Smooth muscle cell (in vitro differentiated cells): Measurements from ENCODE around the gene SYNJ2. TPM values are rescaled to one million over a fixed set of nuclear protein-coding genes. Genes with fewer than 3 reads are reported as not detected.

Experiments
- DNase-seq: peaks from one replicate; lab custom pipeline; 2025; ENCODE audit not compliant: unreplicated experiment; lab: John Stamatoyannopoulos, UW
- H2AFZ ChIP-seq: fragments of 200-600 bp; sonication (generic); 2 replicates; pipeline ENCODE4 v1.6.0; 2016; ENCODE audit warnings: antibody characterized with exemption, low read depth, mild to moderate bottlenecking
- H3F3A ChIP-seq: fragments of 200-600 bp; sonication (generic); 2 replicates; pipeline ENCODE4 v1.6.0; 2017; ENCODE audit warnings: antibody characterized with exemption, low read depth
- H3K27ac ChIP-seq: fragments of 200-600 bp; sonication (generic); 2 replicates; pipeline ENCODE4 v1.5.1; 2016; ENCODE audit warnings: low read depth, mild to moderate bottlenecking
- H3K27me3 ChIP-seq: fragments of 200-600 bp; sonication (generic); 2 replicates; pipeline ENCODE4 v1.6.1; 2016; ENCODE audit warnings: low read depth, mild to moderate bottlenecking
- H3K36me3 ChIP-seq: fragments of 200-600 bp; sonication (generic); 2 replicates; pipeline ENCODE4 v1.5.1; 2016; ENCODE audit warnings: low read depth
- H3K4me1 ChIP-seq: fragments of 200-600 bp; sonication (generic); 2 replicates; pipeline ENCODE4 v1.5.1; 2016; ENCODE audit warnings: low read depth
- H3K4me2 ChIP-seq: fragments of 200-600 bp; sonication (generic); 2 replicates; pipeline ENCODE4 v1.6.0; 2016; ENCODE audit warnings: mild to moderate bottlenecking
- H3K4me3 ChIP-seq: fragments of 200-600 bp; sonication (generic); 2 replicates; pipeline ENCODE4 v1.5.1; 2016; ENCODE audit warnings: mild to moderate bottlenecking
- H3K79me2 ChIP-seq: fragments of 200-600 bp; sonication (generic); 2 replicates; pipeline ENCODE4 v1.6.0; 2016; ENCODE audit warnings: low read depth, mild to moderate bottlenecking
- H3K9ac ChIP-seq: fragments of 200-600 bp; sonication (generic); 2 replicates; pipeline ENCODE4 v1.6.0; 2016; ENCODE audit warnings: low read depth
- H3K9me3 ChIP-seq: fragments of 200-600 bp; sonication (generic); replicated peaks from 2 replicates; pipeline ENCODE4 v1.5.1; 2016; ENCODE audit warnings: low read depth
- H4K20me1 ChIP-seq: fragments of 200-600 bp; sonication (generic); 2 replicates; pipeline ENCODE4 v1.6.0; 2016; ENCODE audit warnings: low read depth
- CTCF ChIP-seq: fragments of 200-600 bp; sonication (generic); IDR thresholded peaks from 2 replicates; pipeline ENCODE4 v1.5.1; 2017; ENCODE audit warnings: borderline replicate concordance, mild to moderate bottlenecking, antibody characterized with exemption; ENCODE audit not compliant: insufficient read depth, poor library complexity, severe bottlenecking
- WGBS: methylation state at CpG from one replicate; pipeline ENCODE4 v1.1.7; 2016; ENCODE audit warnings: low lambda C conversion rate; 5-methylcytosine and 5-hydroxymethylcytosine counted together
- polyA plus RNA-seq: library from polyadenylated mRNA; unstranded; fragments of >200 nt; fragmentation: Nextera tagmentation; extraction: Ambion mirVana; gene quantifications from 2 replicates; pipeline ENCODE4 v1.2.1, GENCODE V29; 2016
- total RNA-seq: library from RNA; depleted of rRNA; stranded (reverse); fragments of >200 nt; gene quantifications from 2 replicates; pipeline ENCODE4 v1.2.3, GENCODE V29; 2014

SYNJ2 gene
- total and polyA plus RNA-seq, 2 experiments from 2014 or later, result 6.0 to 6.1 TPM

- TF ChIP-seq CTCF, result no peak
- Histone ChIP-seq H4K20me1 (no peaks in the 10 kb centered on the region), H3K79me2 (no peaks in the 10 kb centered on the region), H3K27me3 (no peaks in the 10 kb centered on the region), H3K9ac (no peak overlapping the region), H3K4me3 (no peak overlapping the region), H3K36me3 (no peaks in the 10 kb centered on the region), H3K4me1 (no peaks in the 10 kb centered on the region), H2AFZ (no peak overlapping the region), H3F3A (no peaks in the 10 kb centered on the region), H3K9me3 (no peaks in the 10 kb centered on the region), H3K4me2 (no peak overlapping the region), H3K27ac (no peak overlapping the region)
- WGBS, result 93% methylated on average over 17 of the region's 21 CpGs
- no peak for DNase-seq
Measured at GRCh38 chr6:157976345-157977175, 5.1 kb upstream of the SYNJ2 start.

GRCh38 chr6:157977176-157977804 lies 4.4 kb upstream of the SYNJ2 start:
- no peaks in the 10 kb centered on the region for H4K20me1 ChIP-seq
- 92% methylated on average over 10 of the region's 10 CpGs for WGBS
- no peak overlapping the region for H3K27ac ChIP-seq
- H3K4me3 ChIP-seq, result no peak overlapping the region
- no peaks in the 10 kb centered on the region for H3K4me1 ChIP-seq
- no peaks in the 10 kb centered on the region for H3K79me2 ChIP-seq
- no peak for DNase-seq
- no peaks in the 10 kb centered on the region for H3F3A ChIP-seq
- H3K9ac ChIP-seq, result no peak overlapping the region
- no peak for TF ChIP-seq CTCF
- H3K27me3 ChIP-seq, result no peaks in the 10 kb centered on the region
- no peaks in the 10 kb centered on the region for H3K9me3 ChIP-seq
- H3K4me2 ChIP-seq, result no peak overlapping the region
- H2AFZ ChIP-seq, result no peak overlapping the region
- H3K36me3 ChIP-seq, result no peaks in the 10 kb centered on the region

- no peaks in the 10 kb centered on the region for H3K36me3 ChIP-seq
- H3K27me3 ChIP-seq, result no peaks in the 10 kb centered on the region
- WGBS, result 84% methylated on average over 16 of the region's 16 CpGs
- H3K9ac ChIP-seq, result no peak overlapping the region
- peaks cover 8% of the 10 kb centered on the region for H3K79me2 ChIP-seq
- no peak overlapping the region for H3K4me2 ChIP-seq
- H3K4me1 ChIP-seq, result no peaks in the 10 kb centered on the region
- H3F3A ChIP-seq, result no peaks in the 10 kb centered on the region
- TF ChIP-seq CTCF, result no peak
- H3K9me3 ChIP-seq, result no peaks in the 10 kb centered on the region
- no peak for DNase-seq
- no peak overlapping the region for H2AFZ ChIP-seq
- H3K27ac ChIP-seq, result no peak overlapping the region
- peaks cover 4% of the 10 kb centered on the region for H4K20me1 ChIP-seq
- no peak overlapping the region for H3K4me3 ChIP-seq
Measured at GRCh38 chr6:157978021-157978783, 3.5 kb upstream of the SYNJ2 start.
